NCI-H2227 (cell line): ENCODE data around the gene TTC3.
"Not testable (repeated sequence)": the region's sequence is repeated elsewhere in the genome, so short reads cannot be mapped to it uniquely, and the experiment has no call there.

Source experiments
- DNase-seq: peaks from one replicate; lab custom pipeline; 2025; ENCODE audit not compliant: unreplicated experiment; lab: John Stamatoyannopoulos, UW

The TTC3 gene

DNA sequence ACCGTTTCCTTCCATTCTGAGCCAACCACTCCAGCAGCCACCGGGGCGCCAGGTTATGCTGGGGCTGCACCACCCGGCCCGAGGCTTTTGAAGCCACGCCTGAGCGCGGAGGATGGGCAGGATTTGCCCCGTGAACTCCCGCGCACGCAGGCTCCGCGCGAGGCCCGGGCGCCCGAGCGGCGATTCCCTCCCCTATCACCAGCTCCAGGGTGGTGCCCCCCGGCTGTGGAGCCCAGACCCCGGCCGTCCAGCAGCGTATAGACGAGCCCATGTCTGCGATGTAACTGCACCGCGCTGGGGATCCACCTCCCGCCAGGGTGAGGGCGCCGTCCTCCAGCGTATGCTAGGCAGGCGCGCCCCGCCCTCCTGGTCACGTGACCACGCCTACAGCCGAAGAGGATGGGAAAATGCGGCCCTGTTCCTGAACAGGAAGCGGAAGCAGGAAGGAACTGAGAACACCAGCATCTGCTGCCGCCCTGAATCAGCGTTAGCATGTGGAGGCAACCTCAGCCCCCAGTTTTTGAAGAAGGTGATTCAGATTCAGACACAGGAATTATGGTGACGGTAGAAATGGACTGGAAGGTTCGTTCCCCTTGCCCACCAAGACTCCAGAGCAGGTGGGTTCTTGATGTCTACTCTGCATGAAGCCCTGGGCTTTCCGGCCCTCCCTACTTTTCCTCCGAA lies 148.1 kb downstream of the TTC3 start:
- peak; percentile 98 for DNase-seq

DNA sequence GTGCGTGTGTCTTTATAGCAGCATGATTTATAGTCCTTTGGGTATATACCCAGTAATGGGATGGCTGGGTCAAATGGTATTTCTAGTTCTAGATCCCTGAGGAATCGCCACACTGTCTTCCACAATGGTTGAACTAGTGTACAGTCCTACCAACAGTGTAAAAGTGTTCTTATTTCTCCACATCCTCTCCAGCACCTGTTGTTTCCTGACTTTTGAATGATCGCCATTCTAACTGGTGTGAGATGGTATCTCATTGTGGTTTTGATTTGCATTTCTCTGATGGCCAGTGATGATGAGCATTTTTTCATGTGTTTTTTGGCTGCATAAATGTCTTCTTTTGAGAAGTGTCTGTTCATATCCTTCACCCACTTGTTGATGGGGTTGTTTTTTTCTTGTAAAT lies 149.2 kb downstream of the TTC3 start:
- not testable (repeated sequence) for DNase-seq

DNA sequence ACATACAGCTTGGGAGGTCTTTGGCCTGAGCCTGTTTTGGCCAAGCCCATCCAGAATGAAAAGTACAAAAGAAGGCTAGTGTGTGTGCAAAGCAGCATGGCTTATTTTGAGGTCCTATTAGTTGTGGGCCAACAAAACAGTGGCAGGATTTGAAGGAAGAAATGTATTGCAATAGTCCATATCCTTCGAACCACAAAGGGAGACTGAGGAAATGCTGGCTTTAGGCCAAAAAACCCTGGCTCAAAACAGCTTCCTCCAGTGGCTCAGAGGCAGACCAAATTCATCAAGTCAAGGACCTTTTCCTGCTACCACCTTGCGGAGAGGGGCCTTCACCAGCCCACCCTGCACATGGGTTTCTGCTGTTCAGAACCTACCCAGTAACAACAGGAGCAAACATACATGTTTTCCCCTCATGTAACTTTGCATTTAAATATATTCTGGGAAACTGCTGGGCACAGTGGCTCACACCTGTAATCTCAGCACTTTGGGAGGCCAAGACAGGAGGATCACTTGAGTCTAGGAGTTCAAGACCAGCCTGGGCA lies 150.8 kb downstream of the TTC3 start:
- no peak for DNase-seq

DNA sequence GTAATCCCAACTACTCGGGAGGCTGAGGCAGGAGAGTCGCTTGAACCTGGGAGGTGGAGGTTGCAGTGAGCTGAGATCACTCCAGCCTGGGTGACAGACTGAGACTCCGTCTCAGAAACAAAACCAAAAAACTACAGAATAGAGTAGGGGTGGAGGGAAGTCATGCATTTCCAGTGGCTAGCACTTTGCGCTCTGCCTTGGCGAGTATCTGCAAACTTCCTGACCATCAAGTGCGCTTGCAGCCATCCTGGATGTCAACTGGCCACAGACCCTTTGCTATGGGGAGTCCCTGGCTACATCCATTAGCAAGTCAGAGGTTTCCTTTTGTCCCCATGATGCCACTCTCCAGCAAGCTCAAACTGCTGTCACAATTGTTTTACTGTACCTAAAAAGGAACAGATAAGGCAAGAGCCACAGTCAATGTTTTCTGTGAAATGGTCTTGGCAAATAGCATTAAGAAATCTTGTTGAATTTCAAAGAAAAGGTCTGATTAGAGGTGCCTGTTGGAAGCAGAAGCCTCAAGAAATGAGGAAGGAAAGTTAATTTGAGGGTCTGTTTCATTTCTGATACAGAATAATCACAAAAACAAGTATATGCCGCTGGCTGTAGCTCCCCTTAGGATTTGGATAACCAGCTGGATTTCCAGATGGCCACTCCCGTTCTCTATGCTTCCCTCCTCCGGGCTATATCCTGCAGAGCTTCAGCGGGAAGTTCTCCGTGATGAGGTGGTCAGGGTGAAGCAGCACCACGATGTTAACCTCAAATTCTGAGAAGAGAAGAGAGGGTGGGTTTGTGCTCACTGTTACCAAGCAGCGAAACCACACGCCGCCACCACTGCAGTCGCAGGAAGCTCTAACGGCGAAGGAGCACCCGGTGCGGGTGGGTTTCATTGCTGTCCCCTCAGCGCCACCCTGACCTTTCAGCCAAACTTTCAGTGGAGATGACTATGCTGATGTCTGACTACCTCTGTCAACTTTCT lies 152.1 kb downstream of the TTC3 start:
- DNase-seq: no peak

DNA sequence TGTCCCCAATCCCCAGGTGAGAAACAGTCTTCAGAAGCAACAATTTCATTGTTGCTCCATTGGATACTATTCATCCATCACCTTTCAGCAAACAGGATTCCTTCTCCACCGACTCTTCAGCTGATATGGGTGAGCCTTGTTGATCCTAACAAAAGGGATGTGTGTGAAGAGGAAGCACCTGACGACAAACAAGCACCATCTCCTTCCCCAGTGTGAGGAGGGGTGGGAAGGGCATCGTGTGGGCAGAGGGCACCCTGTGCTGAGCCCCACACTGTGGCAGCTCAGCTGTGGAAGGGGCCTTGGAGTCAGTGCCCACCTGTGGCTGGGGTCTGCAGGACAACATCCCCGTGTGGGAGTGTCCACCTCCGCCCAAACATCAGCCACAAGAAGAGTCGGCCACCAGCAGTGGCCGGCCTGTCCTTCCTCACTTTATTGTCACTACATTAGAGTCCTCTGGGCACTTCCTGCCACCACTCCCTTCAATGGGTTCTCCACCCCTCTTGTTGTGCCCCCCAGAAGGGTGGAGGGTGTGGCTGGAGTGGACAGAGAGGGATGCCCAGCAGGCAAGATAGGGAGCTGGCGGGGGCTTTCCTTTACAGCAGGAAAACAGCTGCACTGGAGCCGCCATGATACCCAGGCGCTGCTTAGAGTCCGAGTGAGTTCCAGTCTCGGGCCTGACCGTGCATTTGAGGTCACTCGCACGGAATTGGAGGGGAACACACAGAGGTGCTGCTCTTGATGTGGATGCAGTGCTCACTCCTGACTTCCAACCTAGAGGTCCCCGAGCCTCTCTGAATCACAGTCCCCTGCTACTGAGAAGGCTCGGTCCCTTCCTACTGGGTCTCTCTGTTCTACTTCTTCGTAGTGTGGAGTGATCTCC lies 153.2 kb downstream of the TTC3 start:
- DNase-seq: no peak

DNA sequence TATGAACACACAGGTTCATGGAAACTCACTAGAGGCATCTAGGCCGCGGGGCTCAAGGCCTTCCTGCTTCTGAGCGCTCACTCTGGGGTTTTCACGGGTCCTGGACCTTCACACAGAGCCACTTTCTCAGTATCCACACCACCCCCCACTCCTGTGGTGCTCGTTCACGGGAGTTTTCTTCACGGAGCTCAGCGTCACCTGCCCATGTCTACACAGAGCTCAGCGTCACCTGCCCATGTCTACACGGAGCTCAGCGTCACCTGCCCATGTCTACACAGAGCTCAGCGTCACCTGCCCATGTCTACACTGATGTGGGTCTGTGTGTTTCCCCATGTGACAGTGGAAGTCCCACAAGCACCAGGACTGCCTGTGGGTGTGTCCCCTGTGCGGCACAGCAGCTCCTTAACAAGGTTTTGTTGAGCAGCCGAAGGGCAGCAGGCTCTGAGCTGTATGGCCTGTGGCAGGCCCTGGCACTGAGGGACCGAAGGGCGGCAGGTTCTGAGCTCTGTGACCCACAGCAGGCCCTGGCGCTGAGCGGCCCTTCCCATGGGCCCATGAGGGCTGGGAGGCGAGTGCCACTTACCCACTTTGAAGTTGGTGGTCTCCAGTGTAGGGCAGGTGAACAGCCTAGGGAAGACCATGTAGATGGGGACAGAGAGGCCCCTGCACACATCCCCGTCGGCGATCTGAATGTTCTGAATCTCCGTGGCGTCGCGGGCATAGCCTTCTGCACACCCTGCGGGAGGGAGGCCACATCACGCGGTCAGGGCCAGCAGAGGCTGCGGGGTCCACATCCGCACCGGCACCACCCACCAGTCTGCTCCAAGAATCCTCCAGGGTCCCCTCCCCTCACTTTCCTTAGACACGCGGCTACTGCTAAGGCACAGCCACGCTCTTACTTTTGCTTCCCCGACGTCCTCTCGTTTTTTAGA lies 154.3 kb downstream of the TTC3 start:
- DNase-seq: no peak

DNA sequence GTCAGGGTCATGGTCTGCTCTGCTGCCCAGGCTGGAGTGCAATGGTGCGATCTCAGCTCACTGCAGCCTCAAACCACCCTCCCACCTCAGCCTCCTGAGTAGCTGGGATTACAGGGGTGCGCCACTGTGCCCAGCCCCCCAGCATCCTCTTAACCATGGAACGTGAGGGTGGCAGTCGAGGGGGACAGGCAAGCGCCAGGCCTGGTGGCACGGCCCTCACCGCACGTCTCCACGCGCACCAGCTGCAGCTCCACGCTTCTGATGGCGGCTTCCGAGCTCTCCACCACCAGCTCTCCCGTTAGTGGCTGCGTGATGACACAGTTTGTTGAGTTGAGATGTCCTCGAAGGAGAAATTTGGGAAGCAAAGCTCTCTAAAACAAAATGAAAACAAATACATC lies 154.9 kb downstream of the TTC3 start:
- DNase-seq: no peak

DNA sequence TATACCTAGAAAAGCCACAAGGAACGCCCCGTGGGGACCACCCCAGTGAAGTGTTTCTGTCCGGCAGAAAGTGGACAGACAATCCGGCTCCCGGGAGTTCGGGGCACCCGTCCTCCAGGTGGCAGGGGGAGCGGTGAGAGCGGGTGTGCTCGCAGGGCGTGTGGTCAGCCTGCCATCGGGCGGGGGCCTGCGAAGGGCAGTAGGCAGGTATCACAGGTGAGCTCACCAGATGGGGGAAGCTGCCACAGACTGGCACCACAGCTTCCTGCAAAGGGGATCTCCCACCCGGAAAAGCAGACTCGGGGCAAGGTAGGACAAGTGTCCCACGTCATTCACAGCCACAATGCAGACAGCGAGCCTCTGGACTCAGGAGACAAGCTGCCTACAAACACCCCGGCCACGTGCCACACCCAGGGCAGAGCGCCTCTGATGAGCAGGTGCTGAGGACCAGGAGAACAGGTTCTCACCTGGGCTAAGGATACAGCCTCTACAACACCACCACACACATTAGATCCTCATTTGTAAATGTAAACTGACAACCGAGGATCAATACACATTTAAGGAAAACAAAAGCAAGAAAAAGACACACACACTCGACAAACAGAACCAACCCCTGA lies 157.7 kb downstream of the TTC3 start:
- DNase-seq: no peak

DNA sequence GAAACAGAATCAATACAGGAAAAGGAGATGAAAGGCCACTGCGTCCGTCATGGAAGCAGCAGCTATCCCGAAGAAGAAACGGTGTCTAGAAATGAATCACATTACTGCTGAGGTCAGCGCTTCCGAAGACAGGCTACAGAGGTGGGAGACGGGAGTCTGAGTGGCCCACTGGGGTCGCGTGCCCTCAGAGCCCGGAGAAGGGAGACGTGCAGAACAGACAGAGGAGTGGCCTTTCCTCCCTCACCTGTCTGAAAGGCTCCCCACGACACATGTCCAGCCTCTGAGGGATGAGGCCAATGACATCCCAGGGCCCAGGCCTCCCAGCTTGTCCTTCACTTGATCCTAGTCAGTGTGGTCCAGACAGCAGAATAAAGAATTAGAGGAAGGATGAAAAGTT lies 158.2 kb downstream of the TTC3 start:
- no peak for DNase-seq

DNA sequence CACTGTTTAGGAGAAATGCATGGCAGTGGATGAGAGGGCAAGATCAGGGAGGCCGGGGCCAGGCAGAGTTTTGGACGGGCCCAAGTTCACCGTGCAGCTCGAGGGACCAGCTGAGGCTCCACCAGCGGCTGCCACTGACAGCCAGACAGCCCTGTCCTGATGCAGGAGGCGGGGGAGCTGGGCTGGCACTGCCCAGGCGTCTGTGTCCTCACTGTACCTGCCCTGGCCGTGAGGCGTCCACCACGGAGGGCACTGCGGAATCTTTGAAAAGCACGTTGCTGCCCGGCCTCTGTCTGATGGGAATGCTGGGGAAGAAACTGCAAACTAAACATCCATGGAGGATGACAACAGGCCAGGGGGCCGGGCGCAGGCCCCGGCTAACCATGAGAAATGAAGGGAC lies 158.6 kb downstream of the TTC3 start:
- no peak for DNase-seq

DNA sequence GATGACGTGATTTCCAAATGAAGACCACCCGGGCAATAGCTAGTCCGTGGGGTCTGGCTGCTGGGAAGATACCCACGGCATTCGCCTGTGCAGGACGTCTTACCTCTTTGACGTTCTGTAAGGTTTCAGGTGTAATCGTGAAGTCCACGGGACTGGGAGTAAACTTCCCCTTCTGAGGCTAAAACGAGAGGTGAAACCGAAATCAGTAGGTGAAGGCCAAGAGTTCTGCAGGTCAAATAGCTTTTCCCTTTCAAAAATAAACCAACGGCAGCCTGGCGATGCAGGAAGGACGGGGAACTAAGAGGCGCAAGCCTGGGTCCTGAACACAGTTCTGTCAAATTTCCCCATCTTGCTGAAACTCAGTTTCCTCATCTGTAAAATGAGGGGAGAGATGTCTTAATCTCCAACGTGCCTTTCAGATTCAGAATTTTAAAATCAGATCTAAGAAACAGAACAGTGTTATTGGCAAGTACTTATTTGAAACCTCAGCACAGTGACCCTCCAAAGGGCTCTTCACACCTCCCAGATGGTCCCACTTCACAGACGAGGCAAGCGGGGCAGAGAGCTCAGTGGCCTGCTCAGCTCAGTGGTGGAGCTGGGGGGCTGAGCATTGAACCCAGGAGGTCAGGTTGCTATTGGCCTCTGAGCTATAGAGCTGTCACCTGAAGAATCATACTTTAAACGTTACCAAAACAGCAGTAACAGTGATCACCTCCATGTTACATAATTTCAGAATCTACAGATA lies 159.4 kb downstream of the TTC3 start:
- no peak for DNase-seq

DNA sequence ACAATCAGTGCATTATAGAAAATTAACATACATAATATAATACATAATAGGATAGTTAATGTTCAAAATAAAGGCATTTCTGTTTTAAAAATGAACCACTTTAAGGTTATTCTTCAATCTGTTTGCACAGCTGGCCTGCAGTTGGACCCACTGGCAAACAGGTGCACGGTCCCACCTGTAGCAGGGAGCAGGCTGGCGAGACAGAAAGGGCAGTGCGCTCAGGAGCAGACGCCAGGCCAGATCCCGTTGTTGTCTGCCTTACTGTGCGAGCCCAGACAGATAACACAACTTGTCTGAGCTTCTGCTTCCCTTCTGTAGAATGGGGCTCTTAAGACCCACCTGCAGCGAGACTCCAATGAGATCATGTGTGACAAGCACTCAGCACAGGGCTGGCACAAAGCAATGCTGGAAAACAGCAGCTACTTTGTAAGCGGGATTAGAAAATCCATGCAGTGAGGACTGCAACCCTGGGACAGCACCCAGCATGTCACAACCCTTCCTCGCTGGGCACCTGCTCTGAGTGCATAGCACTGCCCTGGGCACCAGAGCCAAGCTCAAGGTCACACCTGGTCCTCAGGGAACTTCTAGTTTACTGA lies 160.6 kb downstream of the TTC3 start:
- no peak for DNase-seq

DNA sequence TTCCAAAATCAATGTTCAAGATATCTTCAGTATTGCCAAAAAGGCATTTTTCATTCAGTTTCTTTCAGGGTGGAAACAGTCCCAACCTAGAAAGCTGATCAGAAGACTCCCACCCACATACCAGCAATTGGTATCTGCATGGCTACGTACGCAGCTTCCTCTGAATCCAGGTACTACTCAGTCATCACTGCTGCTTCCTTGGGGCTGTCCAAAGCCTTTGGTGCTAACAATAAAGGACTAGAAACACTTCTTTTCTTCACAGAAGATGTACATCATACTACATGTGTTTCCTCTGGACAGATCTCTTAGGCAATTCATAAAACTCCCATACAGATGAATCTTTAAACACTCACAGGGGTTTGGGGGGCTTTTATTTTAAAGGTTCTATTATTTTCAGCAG lies 164.3 kb downstream of the TTC3 start:
- DNase-seq: no peak

DNA sequence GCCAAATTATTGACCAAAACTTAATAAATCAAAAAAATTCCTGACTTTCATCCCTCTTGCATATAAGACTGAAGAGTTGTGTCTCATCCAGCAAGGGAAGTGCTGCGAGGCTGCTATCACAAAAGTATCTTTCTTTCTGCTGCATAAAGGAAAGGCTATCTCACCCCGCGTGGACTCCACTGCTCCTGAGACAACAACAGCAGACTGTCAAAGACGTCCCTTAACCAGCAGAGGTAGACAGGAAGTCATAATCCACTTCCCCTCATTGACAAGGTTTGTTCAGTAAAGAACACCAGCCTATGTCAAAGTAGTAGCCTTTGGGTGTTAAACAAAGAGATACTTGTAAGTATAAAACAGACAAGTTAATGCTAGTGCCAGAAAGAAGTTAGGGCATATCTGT lies 164.7 kb downstream of the TTC3 start:
- no peak for DNase-seq

DNA sequence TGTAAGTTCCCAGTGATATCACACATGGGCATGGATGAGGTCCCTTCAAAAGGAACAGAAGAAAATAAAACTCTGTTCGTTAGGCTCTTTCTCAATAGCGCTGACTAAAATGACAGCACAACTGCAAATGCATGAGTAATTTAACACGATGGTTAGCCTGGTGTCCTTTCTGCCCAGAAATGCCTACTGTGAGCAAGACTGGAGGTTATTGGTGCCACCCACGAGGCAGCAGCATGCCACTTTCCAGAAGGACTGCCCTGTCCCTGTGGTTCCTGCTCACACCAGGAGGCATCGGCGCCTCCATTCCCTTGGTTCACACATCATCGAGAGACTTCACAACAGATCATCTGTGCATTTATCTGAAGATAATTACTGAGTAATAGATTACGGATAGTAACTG lies 167.9 kb downstream of the TTC3 start:
- no peak for DNase-seq

DNA sequence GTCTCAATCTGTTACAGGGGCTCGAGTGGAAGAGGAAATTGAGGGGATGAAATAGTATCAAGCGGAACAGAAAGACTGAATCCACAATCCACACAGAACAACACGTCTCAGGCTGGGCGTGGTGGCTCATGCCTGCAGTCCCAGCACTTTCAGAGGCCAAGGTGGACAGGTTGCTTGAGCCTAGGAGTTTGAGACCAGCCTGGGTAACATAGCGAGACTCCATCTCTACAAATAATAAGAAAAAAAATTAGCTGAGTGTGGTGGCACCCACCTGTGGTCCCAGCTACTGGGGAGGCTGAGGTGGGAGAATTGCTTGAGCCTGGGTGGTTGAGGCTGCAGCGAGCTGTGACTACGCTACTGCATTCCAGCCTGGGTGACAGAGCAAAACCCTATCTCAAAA lies 168.4 kb downstream of the TTC3 start:
- no peak for DNase-seq

DNA sequence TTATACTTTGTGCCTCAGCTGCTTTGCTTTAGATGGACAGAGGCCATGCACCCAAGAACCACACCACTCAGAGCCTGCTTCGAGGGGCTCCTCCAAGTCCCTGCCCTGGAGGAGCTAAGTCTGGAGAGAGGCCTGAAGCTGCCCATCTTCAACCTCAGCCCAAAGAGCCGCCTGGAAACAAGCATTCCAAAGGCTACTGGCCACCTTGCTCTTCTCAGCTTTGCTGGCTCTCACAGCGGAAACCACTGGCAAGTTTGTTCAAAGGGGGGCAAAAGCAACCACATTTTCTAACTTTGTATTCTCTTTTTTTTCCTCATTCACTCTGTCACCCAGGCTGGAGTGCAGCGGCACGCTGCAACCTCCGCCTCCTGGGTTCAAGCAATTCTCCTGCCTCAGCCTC lies 170.9 kb downstream of the TTC3 start:
- no peak for DNase-seq

DNA sequence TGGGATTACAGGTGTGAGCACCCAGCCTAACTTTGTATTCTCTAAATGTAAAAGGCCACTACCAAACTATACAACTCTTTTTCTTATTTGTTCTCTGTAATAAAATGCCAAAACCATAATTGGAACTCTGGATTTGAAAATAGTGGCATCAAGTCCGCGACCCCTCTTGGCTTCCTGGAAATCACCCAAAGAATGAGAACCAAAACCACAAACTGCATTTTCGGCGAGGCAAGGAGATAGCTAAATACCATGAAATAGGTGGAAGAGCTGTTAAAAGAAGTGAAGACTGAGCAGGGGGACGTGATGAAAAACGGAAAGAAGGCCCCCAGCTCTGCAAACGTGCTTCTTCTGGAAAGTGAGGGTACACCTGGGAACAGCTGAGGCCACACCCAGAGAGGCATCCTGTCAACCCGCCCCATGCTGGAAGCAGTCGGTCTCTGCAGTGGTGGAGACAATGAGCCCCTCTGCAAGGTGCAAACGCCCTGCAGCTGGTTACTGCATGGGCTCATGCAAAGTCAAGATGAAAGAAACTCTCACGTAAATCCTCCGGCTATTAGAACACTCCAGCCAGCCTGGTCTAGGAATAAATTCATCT lies 171.5 kb downstream of the TTC3 start:
- DNase-seq: no peak
